Measurements from ENCODE around the gene ATG9A.
A peak's percentile ranks its signal among the peaks of the same experiment; 100 is the strongest.
"Not testable (repeated sequence)": the region's sequence is repeated elsewhere in the genome, so short reads cannot be mapped to it uniquely, and the experiment has no call there.

Gene ATG9A

GRCh38 chr2:219207134-219207883, 22.1 kb downstream of the ATG9A start:
- Histone ChIP-seq H3K9ac (peak overlapping the region; percentile 74 to 84 (median 77); a peak in 20 of 22 replicates), H3K27me3 (no peaks in the 10 kb centered on the region), H3K4me2 (peak overlapping the region; percentile 86 to 97 (median 95)), H3K4me3 (peak overlapping the region; percentile 51 to 74 (median 62)), H3K27ac (peak overlapping the region in 10 of 11 experiments; percentile 18 to 80 (median 70); a peak in 12 of 22 replicates), H3K36me3 (peaks cover 21 to 44% (median 36%) of the 10 kb centered on the region in 11 experiments), H3K4me1 (peaks cover 40 to 51% (median 45%) of the 10 kb centered on the region in 10 experiments), H4K20me1 (peaks cover 0 to 25% (median 6%) of the 10 kb centered on the region in 11 experiments; a peak in 9 of 22 replicates), H3K9me3 (replicated peaks in 1 of 11) (peaks cover 0 to 5% (median 0%) of the 10 kb centered on the region in 11 experiments; a peak in 2 of 22 replicates)
- TF ChIP-seq Cebpa-rat (IDR thresholded peaks at IDR 0.05) = no peak

- Histone ChIP-seq H3K4me2 (peak within 1 kb of the TSS; percentile 90 to 97 (median 95)), H3K36me3 (peaks cover 21 to 40% (median 32%) of the 10 kb centered on the region in 11 experiments; a peak in 21 of 22 replicates), H3K9me3 (replicated peaks in 1 of 11) (peaks cover 0 to 5% (median 0%) of the 10 kb centered on the region in 11 experiments; a peak in 2 of 22 replicates), H4K20me1 (peaks cover 0 to 25% (median 6%) of the 10 kb centered on the region in 11 experiments; a peak in 9 of 22 replicates), H3K9ac (peak within 1 kb of the TSS; percentile 74 to 84 (median 77)), H3K27ac (peak within 1 kb of the TSS; percentile 65 to 81 (median 76)), H3K4me3 (peak within 1 kb of the TSS; percentile 51 to 74 (median 62)), H3K4me1 (peaks cover 40 to 51% (median 45%) of the 10 kb centered on the region in 10 experiments), H3K27me3 (no peaks in the 10 kb centered on the region)
- no peak for TF ChIP-seq Cebpa-rat (IDR thresholded peaks at IDR 0.05)
Measured at GRCh38 chr2:219206328-219207133, 22.9 kb downstream of the ATG9A start, which contains the start of gene ZFAND2B. ZFAND2B (plus strand) TSS chr2:219206782; CDS start chr2:219206988, 206 bp downstream.

- Histone ChIP-seq H3K27me3 (no peaks in the 10 kb centered on the region), H3K9me3 (replicated peaks in 1 of 11) (peaks cover 0 to 5% (median 0%) of the 10 kb centered on the region in 11 experiments; a peak in 2 of 22 replicates), H4K20me1 (peaks cover 0 to 25% (median 6%) of the 10 kb centered on the region in 11 experiments; a peak in 8 of 22 replicates), H3K27ac (peak overlapping the region; percentile 37 to 81 (median 76)), H3K4me1 (peaks cover 40 to 48% (median 44%) of the 10 kb centered on the region in 10 experiments), H3K36me3 (peaks cover 21 to 34% (median 29%) of the 10 kb centered on the region in 11 experiments; a peak in 21 of 22 replicates), H3K4me3 (peak overlapping the region; percentile 51 to 74 (median 62)), H3K4me2 (peak overlapping the region; percentile 66 to 96 (median 88)), H3K9ac (peak overlapping the region; percentile 74 to 84 (median 77))
- TF ChIP-seq Cebpa-rat (IDR thresholded peaks at IDR 0.05) = no peak
Measured at GRCh38 chr2:219205981-219206327, 23.5 kb downstream of the ATG9A start.

- H3K27ac ChIP-seq = no peak overlapping the region
- no peaks in the 10 kb centered on the region for H3K27me3 ChIP-seq
- peaks cover 36 to 40% (median 39%) of the 10 kb centered on the region in 10 experiments for H3K4me1 ChIP-seq
- H3K9me3 ChIP-seq (replicated peaks in 1 of 11) = peaks cover 0 to 5% (median 0%) of the 10 kb centered on the region in 11 experiments; a peak in 2 of 22 replicates
- H4K20me1 ChIP-seq = peaks cover 0 to 25% (median 6%) of the 10 kb centered on the region in 11 experiments; a peak in 8 of 22 replicates
- no peak overlapping the region for H3K9ac ChIP-seq
- no peak overlapping the region for H3K4me2 ChIP-seq
- H3K4me3 ChIP-seq = no peak overlapping the region
- TF ChIP-seq Cebpa-rat (IDR thresholded peaks at IDR 0.05) = no peak
- peaks cover 16 to 26% (median 21%) of the 10 kb centered on the region in 11 experiments; a peak in 21 of 22 replicates for H3K36me3 ChIP-seq
Measured at GRCh38 chr2:219205165-219205538, 24.3 kb downstream of the ATG9A start.

GRCh38 chr2:219204425-219205164, 24.8 kb downstream of the ATG9A start:
- no peak for TF ChIP-seq Cebpa-rat (IDR thresholded peaks at IDR 0.05)
- Histone ChIP-seq H3K27me3 (no peaks in the 10 kb centered on the region), H4K20me1 (peaks cover 0 to 25% (median 6%) of the 10 kb centered on the region in 11 experiments; a peak in 8 of 22 replicates), H3K27ac (no peak overlapping the region), H3K9ac (no peak overlapping the region), H3K4me2 (no peak overlapping the region), H3K36me3 (peaks cover 13 to 21% (median 17%) of the 10 kb centered on the region in 11 experiments; a peak in 20 of 22 replicates), H3K9me3 (replicated peaks in 1 of 11) (peaks cover 0 to 5% (median 0%) of the 10 kb centered on the region in 11 experiments; a peak in 2 of 22 replicates), H3K4me1 (peaks cover 30 to 34% (median 33%) of the 10 kb centered on the region in 10 experiments), H3K4me3 (no peak overlapping the region)

- H3K27ac ChIP-seq; H3K4me2 ChIP-seq; H3K27me3 ChIP-seq; H3K36me3 ChIP-seq; H3K4me3 ChIP-seq; H3K9ac ChIP-seq; H3K9me3 ChIP-seq (replicated peaks in 1 of 11); H4K20me1 ChIP-seq; H3K4me1 ChIP-seq: not testable (repeated sequence)
Measured at GRCh38 chr2:219201331-219201730, 28.1 kb downstream of the ATG9A start.

- H3K36me3 ChIP-seq; H3K4me2 ChIP-seq; H3K27me3 ChIP-seq; H3K4me1 ChIP-seq; H4K20me1 ChIP-seq; H3K9ac ChIP-seq; H3K9me3 ChIP-seq (replicated peaks in 1 of 11); H3K27ac ChIP-seq; H3K4me3 ChIP-seq: not testable (repeated sequence)
Measured at GRCh38 chr2:219200502-219201326, 28.7 kb downstream of the ATG9A start.
